Left cardiac atrium (tissue), 4 donors: ENCODE data around the gene FRMD4A. TPM values are rescaled to one million over a fixed set of nuclear protein-coding genes. Genes with fewer than 3 reads are reported as not detected.

Source experiments
- ATAC-seq, 2 donors: fragments of 200-7000 bp; cut with Tn5 transposase; one replicate each; pipeline ENCODE4 v1.9.1; 2020; ENCODE audit warnings: mild to moderate bottlenecking in 2 of 2, moderate library complexity in 2 of 2
- DNase-seq: peaks from one replicate; pipeline ENCODE4 v3.0.0-alpha.2; 2020
- intact Hi-C, 2 donors: fragments of 100-400 bp; cut with DNase I; formaldehyde crosslinking; loops; one replicate each; pipeline versions ENCODE4 v1.14.1 to v1.15.1; 2022 to 2023
- total RNA-seq, 2 donors: library from RNA; stranded (reverse); fragmentation: NEBNext Ultra II Directional; extraction: Animal tissue kit (Norgen Biotek cat#: 25700); gene quantifications; one replicate each; pipeline ENCODE4 v1.2.1, GENCODE V29; 2021
- donor health status: DM: no; HTN: yes; CAD: no.
- donor health status: DM: no; HTN: yes; CAD: no; lungs with severe emphysema.
- donor health status: DM: yes; HTN: yes; CAD: no.
- donor health status: Dilated cardiomyopathy.

The FRMD4A gene
- total RNA-seq, 2 donors from 2014 or later, result 39.0 to 44.2 TPM

DNA sequence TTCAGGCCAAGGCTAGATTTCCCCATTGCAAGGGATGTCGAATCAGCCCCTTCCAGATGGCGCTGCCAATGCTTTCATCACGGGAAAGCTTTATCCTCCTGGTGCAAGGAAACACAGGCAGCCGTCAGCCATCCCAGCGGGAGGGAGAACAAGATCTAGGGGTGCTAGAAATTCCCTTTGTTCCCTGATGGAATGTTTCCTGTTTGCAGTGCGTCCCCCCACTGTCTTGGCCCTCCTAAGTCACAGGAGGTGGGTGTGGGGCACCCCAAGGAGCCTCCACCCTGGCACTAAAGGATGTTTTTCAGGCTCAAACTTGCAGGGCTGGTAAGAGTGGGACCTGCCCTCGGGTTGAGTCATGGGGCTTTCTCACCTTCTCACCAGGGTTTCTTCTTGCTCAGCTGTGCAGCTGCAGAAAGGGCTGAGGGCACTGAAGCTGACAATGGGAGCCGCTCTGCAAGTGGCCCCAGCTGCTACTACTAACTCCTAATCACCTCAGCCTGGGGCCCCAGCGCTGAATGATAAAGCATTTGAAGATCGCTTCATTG, 640.4 kb downstream of the FRMD4A start:
- intact Hi-C loops, result no loop called here
- ATAC-seq, result no peak
- no peak for DNase-seq

DNA sequence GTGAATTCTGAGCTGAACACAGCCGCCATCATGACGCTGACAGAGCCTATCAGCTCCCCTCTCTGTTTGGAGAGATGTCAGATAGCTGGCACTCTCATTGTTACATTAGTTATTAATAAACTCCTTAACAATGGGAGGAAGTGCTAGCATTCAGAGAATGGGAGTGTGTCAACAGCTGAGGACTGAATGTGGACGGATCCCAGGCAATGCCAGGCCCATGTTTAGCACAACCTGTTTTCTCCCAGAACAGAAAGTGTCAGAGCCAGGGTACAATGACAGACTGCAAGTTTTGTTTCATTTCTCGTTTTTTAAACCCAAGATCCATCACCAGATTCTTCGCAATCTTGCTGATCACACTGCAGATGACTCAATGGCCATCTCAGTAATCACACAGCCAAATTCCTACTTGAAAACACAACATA, 644.4 kb downstream of the FRMD4A start:
- peak; percentile 47 for DNase-seq
- intact Hi-C loops, result no loop called here
- peak; percentile 74 to 83 for ATAC-seq

GRCh38 chr10:13685885-13686284, 644.8 kb downstream of the FRMD4A start:
- intact Hi-C loops, result no loop called here
- DNase-seq, result no peak
- ATAC-seq, result peak; percentile 58 to 69

DNA sequence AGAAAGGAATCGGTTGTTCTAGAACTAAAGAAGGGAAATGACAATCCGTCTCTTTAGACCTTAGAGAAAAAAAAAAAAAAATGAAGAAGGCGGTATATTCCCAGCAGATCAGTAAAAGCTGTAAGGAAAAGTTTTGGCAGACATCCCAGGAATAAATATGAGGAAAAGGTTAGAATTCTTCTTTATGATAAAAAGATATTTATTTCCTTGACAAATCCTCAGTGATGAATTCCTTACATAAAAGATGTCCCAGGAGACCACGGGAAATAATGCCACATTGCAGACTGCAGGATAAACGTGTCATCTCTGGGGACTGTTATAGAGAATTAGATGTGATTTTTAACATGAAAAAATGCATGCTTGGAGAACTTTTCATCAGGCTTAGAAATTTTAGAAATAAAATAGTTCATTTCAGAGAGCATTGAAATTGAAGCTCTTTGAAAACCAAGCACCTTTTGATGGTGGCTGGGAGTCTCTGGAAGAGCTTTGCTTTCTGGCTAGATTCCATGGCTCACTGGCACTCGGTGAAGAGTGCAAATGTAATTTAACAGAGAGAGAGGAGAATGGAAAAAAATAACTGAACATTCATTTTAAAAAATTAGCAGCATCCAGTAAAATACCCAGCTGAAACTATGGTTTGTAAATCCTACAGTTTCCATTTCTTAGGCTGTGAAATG, 645.8 kb downstream of the FRMD4A start:
- intact Hi-C loops, result no loop called here
- ATAC-seq (no peak), DNase-seq (no peak)

DNA sequence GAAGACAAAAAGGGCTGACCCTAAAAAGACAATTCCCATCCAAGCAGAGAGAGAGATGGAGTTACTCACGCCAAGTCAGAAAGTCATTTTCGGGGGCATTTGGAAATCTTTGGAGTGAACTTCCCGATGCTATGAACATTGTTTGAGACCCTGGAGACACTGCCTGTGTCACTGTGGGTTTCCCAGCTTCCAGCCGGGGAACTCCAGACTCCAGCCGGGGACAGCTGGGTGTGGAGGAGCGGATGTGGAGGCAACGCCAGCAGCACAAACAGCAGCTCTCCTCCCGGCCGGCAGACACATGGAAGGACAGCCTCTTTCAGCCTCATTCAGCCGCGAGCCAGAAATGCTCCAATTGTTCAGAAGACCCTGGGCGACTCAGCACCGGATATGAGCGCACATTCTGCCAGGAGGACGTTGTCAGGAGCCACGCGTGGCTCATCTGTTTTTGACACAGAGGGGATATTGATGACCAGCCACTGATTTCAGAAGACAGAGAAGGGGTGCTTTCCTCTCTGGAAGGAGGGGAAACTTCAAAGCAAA, 646.4 kb downstream of the FRMD4A start:
- DNase-seq (peak; percentile 87), ATAC-seq (peak; percentile 53 to 86)
- intact Hi-C loops, result no loop called here

DNA sequence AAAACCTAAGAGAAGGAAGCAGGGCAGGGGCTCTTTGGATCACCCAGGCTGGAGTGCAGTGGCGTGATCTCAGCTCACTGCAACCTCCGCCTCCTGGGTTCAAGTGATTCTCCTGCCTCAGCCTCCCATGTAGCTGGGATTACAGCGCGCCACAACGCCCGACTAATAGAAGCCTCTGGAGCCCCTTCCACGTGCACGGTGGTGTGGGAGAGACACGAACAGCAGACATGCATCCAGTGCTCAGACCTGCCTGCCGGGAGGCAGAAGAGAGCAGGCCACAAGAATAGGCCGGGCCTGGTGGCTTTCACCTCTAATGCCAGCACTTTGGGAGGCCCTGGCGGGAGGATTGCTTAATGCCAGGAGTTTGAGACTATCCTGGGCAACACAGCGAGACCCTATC, 647.7 kb downstream of the FRMD4A start:
- no peak for ATAC-seq
- DNase-seq, result no peak
- intact Hi-C loops, result no loop called here

- intact Hi-C loops, result no loop called here
- no peak for DNase-seq
- ATAC-seq, result no peak
Measured at GRCh38 chr10:13681960-13682359, 648.8 kb downstream of the FRMD4A start.

- DNase-seq (no peak), ATAC-seq (no peak)
- intact Hi-C loops, result no loop called here
Measured at GRCh38 chr10:13681528-13681927, 649.2 kb downstream of the FRMD4A start.

DNA sequence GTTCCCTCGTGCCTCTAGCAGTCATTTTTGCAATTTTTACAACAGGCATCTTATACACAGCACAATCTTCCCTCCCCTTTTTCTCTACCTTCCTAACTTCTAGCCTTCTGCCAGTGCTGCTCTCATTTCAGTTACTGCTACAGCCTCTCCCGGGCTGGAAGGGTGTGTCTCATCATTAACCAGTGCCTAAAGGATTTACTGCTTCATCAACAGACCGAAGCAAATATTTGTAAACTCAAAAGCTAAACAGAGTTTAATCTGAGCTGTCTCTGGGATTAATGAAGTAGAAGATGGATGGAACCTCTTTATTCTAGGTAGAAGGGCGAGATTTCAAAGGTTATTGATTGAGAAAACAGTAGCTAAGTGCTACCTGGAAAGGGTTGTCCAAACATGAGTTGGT, 649.6 kb downstream of the FRMD4A start:
- intact Hi-C loops, result no loop called here
- DNase-seq (no peak), ATAC-seq (no peak)

- intact Hi-C loops, result no loop called here
- ATAC-seq, result no peak
Measured at GRCh38 chr10:13678101-13678843, 652.5 kb downstream of the FRMD4A start.

GRCh38 chr10:13674645-13675588, 655.8 kb downstream of the FRMD4A start:
- peak; percentile 58 for DNase-seq
- intact Hi-C loops, result no loop called here
- ATAC-seq, result no peak

More at GRCh38 chr10:13678101-13678843, 652.5 kb downstream of the FRMD4A start:
- DNase-seq, result no peak

- ATAC-seq (no peak), DNase-seq (no peak)
- intact Hi-C loops, result no loop called here
Measured at GRCh38 chr10:13673156-13673555, 657.6 kb downstream of the FRMD4A start.

DNA sequence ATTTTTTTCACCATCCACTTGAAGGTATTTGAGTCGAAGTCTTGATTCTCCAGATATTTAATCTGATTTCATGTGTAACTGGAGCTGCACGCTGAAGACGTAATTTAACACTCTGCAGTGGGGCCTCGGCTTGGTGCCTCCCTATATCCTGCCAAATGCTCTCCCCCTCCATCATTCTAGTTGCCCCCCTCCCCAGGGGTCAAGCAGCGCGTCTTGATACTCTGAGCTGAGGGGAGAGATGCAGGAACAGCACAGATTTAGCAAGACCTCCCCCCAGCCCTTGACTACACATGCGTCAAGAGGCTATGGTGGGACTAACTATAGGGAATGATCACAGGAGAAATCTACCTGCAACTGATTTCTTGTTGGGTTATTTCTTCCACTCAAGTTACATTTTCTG, 658.2 kb downstream of the FRMD4A start:
- intact Hi-C loops, result no loop called here
- DNase-seq (no peak), ATAC-seq (no peak)

DNA sequence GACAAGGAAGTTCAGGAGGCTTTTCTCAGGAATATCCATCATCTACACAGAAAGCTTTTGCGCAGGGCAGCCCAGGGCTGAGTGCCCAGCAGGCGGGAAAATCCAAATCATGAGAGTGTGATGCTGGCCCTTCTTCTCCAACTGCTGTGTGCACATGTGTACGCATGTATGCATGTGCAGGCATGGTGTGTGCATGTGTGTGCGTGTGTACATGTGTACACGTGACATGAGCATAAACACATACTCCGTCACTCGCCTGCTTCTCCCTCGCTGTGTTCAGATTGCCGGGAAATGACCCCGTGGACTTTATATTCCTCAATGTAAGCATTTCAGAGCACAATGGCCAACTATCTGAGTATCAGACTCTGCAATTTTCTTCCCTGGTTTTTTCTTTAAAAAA, 658.8 kb downstream of the FRMD4A start:
- intact Hi-C loops, result no loop called here
- ATAC-seq, result no peak
- no peak for DNase-seq

DNA sequence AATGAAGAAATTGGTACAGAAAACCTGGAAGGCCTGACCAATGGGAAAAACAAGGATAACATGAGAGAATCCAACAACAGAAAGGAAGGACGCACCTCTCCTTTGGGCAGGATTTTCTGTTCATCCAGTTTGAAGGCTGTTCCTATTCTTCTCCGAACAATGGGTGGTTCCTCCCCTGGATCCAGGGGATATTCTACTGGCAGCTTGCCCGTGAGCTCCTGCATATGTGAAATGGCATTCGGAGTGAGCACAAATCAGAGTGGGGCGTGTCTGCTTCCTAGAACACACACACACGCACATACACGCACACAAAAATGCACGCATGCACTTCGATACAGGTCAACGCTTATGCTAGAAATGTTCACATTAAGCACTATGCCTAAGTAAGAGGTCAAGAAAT, 660.4 kb downstream of the FRMD4A start:
- DNase-seq (no peak), ATAC-seq (no peak)
- intact Hi-C loops, result no loop called here

GRCh38 chr10:13669901-13670300, 660.8 kb downstream of the FRMD4A start:
- no peak for ATAC-seq
- no peak for DNase-seq
- intact Hi-C loops, result no loop called here

GRCh38 chr10:13669182-13669855, 661.4 kb downstream of the FRMD4A start:
- no peak for ATAC-seq
- intact Hi-C loops, result no loop called here
- DNase-seq, result no peak

DNA sequence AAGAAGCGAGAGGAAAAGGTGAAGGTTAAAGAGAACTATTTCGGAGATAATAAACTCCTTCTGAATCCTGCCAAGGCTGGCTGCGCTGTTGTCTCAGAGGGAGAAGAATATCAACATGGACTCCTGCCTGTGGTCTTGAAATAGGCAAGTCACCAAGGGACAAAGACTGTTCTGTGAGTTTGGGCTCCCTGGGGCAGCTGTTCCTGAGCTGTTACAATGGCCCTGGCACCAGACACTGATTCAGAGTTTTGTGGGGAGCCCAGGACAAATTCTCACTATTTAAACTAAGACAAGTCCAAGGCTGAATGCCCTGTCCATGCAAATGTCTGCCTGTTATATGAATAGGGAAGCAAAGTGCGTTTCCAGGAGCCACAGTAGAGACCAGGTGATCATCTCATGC, 662.6 kb downstream of the FRMD4A start:
- intact Hi-C loops, result no loop called here
- no peak for ATAC-seq
- no peak for DNase-seq
